Panc1 (cell line): ENCODE data around the gene HVCN1.

Experiments
- POLR2AphosphoS5 ChIP-seq: IDR thresholded peaks from 2 replicates; pipeline ENCODE4 v1.6.1; 2012; ENCODE audit warnings: mild to moderate bottlenecking, low read depth, low read length, moderate library complexity
- SIN3A ChIP-seq: IDR thresholded peaks from 2 replicates; pipeline ENCODE4 v1.6.1; 2012; ENCODE audit warnings: low read depth, mild to moderate bottlenecking, low read length, moderate library complexity, borderline replicate concordance; ENCODE audit not compliant: insufficient read depth
- TCF7L2 ChIP-seq: IDR thresholded peaks from 2 replicates; pipeline ENCODE4 v1.6.1; 2011; ENCODE audit warnings: mild to moderate bottlenecking, low read depth, low read length, inconsistent platforms
- TF ChIP-seq, protein P1 (sequence below): fragments of 450-650 bp; IDR thresholded peaks from 2 replicates; pipeline ENCODE4 v1.5.1; 2017; ENCODE audit warnings: mild to moderate bottlenecking
- TF ChIP-seq, protein P2 (sequence below), 2 experiments: IDR thresholded peaks; 2 replicates each; pipeline ENCODE4 v1.6.1; 2011 to 2012; ENCODE audit warnings: low read depth in 2 of 2, control low read depth in 1 of 2, low read length in 1 of 2, mild to moderate bottlenecking in 1 of 2, moderate library complexity in 1 of 2; ENCODE audit not compliant: insufficient read depth in 1 of 2

DNA sequence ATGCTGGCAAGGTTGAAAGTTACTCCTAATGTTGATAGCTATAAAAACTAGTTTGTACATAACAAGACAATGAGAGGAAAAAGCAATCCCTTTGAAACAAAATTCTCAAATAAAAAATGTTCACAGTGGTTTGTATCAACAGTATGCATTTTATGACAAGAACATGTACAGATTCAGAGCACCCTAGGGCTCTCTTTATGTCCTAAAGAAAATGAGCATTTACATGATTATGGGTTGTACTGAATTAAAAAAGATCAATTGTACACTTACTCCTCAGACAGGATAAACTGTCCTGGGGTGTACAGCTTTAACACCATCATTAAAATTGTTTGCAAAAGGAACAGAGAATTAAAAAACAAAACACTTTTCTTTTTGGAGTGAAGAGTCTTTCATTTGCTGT lies 31.6 kb upstream of the HVCN1 start:
- TF ChIP-seq, protein P1, sequence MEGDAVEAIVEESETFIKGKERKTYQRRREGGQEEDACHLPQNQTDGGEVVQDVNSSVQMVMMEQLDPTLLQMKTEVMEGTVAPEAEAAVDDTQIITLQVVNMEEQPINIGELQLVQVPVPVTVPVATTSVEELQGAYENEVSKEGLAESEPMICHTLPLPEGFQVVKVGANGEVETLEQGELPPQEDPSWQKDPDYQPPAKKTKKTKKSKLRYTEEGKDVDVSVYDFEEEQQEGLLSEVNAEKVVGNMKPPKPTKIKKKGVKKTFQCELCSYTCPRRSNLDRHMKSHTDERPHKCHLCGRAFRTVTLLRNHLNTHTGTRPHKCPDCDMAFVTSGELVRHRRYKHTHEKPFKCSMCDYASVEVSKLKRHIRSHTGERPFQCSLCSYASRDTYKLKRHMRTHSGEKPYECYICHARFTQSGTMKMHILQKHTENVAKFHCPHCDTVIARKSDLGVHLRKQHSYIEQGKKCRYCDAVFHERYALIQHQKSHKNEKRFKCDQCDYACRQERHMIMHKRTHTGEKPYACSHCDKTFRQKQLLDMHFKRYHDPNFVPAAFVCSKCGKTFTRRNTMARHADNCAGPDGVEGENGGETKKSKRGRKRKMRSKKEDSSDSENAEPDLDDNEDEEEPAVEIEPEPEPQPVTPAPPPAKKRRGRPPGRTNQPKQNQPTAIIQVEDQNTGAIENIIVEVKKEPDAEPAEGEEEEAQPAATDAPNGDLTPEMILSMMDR: no peak
- TF ChIP-seq POLR2AphosphoS5 (no peak), TCF7L2 (no peak), SIN3A (no peak)
- TF ChIP-seq, protein P2, sequence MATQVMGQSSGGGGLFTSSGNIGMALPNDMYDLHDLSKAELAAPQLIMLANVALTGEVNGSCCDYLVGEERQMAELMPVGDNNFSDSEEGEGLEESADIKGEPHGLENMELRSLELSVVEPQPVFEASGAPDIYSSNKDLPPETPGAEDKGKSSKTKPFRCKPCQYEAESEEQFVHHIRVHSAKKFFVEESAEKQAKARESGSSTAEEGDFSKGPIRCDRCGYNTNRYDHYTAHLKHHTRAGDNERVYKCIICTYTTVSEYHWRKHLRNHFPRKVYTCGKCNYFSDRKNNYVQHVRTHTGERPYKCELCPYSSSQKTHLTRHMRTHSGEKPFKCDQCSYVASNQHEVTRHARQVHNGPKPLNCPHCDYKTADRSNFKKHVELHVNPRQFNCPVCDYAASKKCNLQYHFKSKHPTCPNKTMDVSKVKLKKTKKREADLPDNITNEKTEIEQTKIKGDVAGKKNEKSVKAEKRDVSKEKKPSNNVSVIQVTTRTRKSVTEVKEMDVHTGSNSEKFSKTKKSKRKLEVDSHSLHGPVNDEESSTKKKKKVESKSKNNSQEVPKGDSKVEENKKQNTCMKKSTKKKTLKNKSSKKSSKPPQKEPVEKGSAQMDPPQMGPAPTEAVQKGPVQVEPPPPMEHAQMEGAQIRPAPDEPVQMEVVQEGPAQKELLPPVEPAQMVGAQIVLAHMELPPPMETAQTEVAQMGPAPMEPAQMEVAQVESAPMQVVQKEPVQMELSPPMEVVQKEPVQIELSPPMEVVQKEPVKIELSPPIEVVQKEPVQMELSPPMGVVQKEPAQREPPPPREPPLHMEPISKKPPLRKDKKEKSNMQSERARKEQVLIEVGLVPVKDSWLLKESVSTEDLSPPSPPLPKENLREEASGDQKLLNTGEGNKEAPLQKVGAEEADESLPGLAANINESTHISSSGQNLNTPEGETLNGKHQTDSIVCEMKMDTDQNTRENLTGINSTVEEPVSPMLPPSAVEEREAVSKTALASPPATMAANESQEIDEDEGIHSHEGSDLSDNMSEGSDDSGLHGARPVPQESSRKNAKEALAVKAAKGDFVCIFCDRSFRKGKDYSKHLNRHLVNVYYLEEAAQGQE (IDR thresholded peaks at IDR 0.05; ENCODE audit: insufficient read depth in 1 of 2, low read depth in 2 of 2, low read length in 1 of 2): no peak
